Adrenal gland (tissue), 12 donors: ENCODE results near the gene FANCE. TPM values are rescaled to one million over a fixed set of nuclear protein-coding genes. Genes with fewer than 3 reads are reported as not detected.

Experiments
- DNase-seq, 7 donors: peaks; one replicate each; pipeline ENCODE4 v3.0.0-alpha.2; 2019 to 2020
- H3K27ac ChIP-seq, 5 donors: fragments of 200-600 bp; sonication (generic) in 4 of 5; 1 replicate in 3 of 5; 2 replicates in 2 of 5; pipeline versions ENCODE4 v1.5.1 to v1.8.0; 2016 to 2020; ENCODE audit warnings: mild to moderate bottlenecking in 1 of 5
- H3K27me3 ChIP-seq: fragments of 200-600 bp; 2 replicates; pipeline ENCODE4 v1.8.0; 2021
- H3K36me3 ChIP-seq, 2 donors: fragments of 200-600 bp; replicated peaks in 1 of 2; 1 replicate in 1 of 2; 2 replicates in 1 of 2; pipeline versions ENCODE4 v1.5.1 to v1.8.0; 2018 to 2022
- H3K4me1 ChIP-seq, 2 donors: fragments of 200-600 bp; replicated peaks in 1 of 2; 1 replicate in 1 of 2; 2 replicates in 1 of 2; pipeline versions ENCODE4 v1.5.1 to v1.8.0; 2018 to 2021
- H3K4me3 ChIP-seq, 4 donors: fragments of 200-600 bp; sonication (generic) in 3 of 4; one replicate each; pipeline ENCODE4 v1.5.1; 2016 to 2018
- H3K9me3 ChIP-seq, 3 donors: fragments of 200-600 bp; sonication (generic) in 1 of 3; replicated peaks in 1 of 3; 1 replicate in 2 of 3; 2 replicates in 1 of 3; pipeline versions ENCODE4 v1.5.1 to v1.8.0; 2016 to 2021
- POLR2A ChIP-seq, 2 donors: fragments of 450-650 bp; IDR thresholded peaks; one replicate each; pipeline ENCODE4 v1.6.1; 2017; ENCODE audit warnings: antibody characterized with exemption in 2 of 2, mild to moderate bottlenecking in 2 of 2, moderate library complexity in 1 of 2
- WGBS, 4 donors: extraction: QIAGEN DNeasy Blood & Tissue Kit in 2 of 4; methylation state at CpG; one replicate each; pipeline versions ENCODE4 v1.1.5 to v1.1.7; 2013 to 2017; 5-methylcytosine and 5-hydroxymethylcytosine counted together
- intact Hi-C, 2 donors: fragments of 100-400 bp; cut with DNase I; formaldehyde crosslinking; loops; one replicate each; pipeline versions ENCODE4 v1.14.1 to v1.15.0; 2022 to 2023
- polyA plus RNA-seq, 3 donors: library from polyadenylated mRNA; stranded (reverse); fragments of 200-250 nt in 2 of 3; fragments of 350-450 nt in 1 of 3; fragmentation: Illumina TruSeq in 1 of 3; extraction: RNeasy Lipid Tissue Mini Kit (QIAGEN cat#74804) in 1 of 3; gene quantifications; one replicate each; pipeline ENCODE4 v1.2.3, GENCODE V29; 2013 to 2014
- total RNA-seq, 9 donors: library from RNA; depleted of rRNA in 4 of 9; stranded (reverse); fragments of >200 nt in 4 of 9; fragments of 120-200 nt in 1 of 9; fragmentation: NEBNext Ultra II Directional in 1 of 9; extraction: Animal tissue kit (Norgen Biotek cat#: 25700) in 1 of 9; gene quantifications; one replicate each; pipeline versions ENCODE4 v1.1.0 to v1.2.4, GENCODE V29; 2013 to 2023
- TF ChIP-seq, protein P1 (sequence below), 6 experiments: fragments of 450-650 bp in 4 of 6; fragments of 200-600 bp in 2 of 6; sonication (generic) in 1 of 6; IDR thresholded peaks; 1 replicate in 5 of 6; 2 replicates in 1 of 6; pipeline versions ENCODE4 v1.5.1 to v1.8.0; 2016 to 2021; ENCODE audit warnings: antibody characterized with exemption in 6 of 6, mild to moderate bottlenecking in 2 of 6, moderate library complexity in 1 of 6
- donor health status: healthy with polysubstance abuse.
- donor health status: Bipolar disorder and iron deficiency.
- donor health status: DM: yes; HTN: yes; CAD: no.
- donor health status: DM: no; HTN: no; CAD: no.
- donor health status: DM: no; HTN: no; CAD: no.
- donor health status: DM: yes; HTN: yes; CAD: no.

FANCE gene
- total and polyA plus RNA-seq, 12 donors, result 1.0 to 5.3 (median 2.1) TPM

DNA sequence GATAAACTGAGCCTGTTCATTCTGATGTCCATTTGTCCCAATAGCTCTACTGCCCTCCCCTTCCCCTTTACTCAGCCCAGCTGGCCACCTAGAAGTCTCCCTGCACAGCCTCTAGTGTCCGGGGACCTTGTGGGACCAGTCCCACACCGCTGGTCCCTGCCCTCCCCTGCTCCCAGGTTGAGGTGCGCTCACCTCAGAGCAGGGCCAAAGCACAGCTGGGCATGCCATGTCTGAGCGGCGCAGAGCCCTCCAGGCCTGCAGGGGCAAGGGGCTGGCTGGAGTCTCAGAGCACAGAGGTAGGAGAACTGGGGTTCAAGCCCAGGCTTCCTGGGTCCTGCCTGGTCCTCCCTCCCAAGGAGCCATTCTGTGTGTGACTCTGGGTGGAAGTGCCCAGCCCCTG is 24.7 kb upstream of the FANCE start:
- 82 to 95% (median 94%) methylated on average over 3 to 5 of the region's 5 CpGs for WGBS, 4 donors
- peaks cover 0 to 36% of the 10 kb centered on the region in 2 donors for H3K36me3 ChIP-seq
- H3K4me1 ChIP-seq, result peaks cover 0 to 3% of the 10 kb centered on the region in 2 donors
- intact Hi-C loops, result no loop called here
- H3K27ac ChIP-seq, result no peak overlapping the region
- TF ChIP-seq POLR2A (IDR thresholded peaks at IDR 0.05), result no peak
- TF ChIP-seq, protein P1, sequence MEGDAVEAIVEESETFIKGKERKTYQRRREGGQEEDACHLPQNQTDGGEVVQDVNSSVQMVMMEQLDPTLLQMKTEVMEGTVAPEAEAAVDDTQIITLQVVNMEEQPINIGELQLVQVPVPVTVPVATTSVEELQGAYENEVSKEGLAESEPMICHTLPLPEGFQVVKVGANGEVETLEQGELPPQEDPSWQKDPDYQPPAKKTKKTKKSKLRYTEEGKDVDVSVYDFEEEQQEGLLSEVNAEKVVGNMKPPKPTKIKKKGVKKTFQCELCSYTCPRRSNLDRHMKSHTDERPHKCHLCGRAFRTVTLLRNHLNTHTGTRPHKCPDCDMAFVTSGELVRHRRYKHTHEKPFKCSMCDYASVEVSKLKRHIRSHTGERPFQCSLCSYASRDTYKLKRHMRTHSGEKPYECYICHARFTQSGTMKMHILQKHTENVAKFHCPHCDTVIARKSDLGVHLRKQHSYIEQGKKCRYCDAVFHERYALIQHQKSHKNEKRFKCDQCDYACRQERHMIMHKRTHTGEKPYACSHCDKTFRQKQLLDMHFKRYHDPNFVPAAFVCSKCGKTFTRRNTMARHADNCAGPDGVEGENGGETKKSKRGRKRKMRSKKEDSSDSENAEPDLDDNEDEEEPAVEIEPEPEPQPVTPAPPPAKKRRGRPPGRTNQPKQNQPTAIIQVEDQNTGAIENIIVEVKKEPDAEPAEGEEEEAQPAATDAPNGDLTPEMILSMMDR (IDR thresholded peaks at IDR 0.05), result no peak
- peaks cover 0 to 6% (median 0%) of the 10 kb centered on the region in 3 donors for H3K9me3 ChIP-seq
- DNase-seq, result no peak
- no peak overlapping the region for H3K4me3 ChIP-seq
- H3K27me3 ChIP-seq, result no peaks in the 10 kb centered on the region

DNA sequence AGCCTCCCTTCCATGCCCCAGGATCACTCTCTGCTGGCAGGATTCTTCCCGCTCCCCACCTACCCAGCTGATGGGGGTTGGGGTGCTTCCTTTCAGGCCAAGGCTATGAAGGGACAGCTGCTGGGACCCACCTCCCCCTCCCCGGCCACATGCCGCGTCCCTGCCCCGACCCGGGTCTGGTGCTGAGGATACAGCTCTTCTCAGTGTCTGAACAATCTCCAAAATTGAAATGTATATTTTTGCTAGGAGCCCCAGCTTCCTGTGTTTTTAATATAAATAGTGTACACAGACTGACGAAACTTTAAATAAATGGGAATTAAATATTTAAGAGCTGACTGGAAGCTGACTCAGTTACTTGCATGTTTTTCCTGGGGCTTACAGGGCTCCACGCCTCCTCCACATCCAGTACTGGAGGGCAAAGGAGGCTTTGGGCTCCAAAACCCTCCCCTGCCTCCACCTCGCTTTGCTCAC is 24.3 kb upstream of the FANCE start:
- Histone ChIP-seq H3K27ac (no peak overlapping the region), H3K27me3 (no peaks in the 10 kb centered on the region), H3K36me3 (peaks cover 0 to 34% of the 10 kb centered on the region in 2 donors), H3K4me3 (no peak overlapping the region), H3K9me3 (peaks cover 0 to 6% (median 0%) of the 10 kb centered on the region in 3 donors), H3K4me1 (peaks cover 0 to 3% of the 10 kb centered on the region in 2 donors)
- TF ChIP-seq, protein P1 (IDR thresholded peaks at IDR 0.05), result no peak
- TF ChIP-seq POLR2A (IDR thresholded peaks at IDR 0.05), result no peak
- 69 to 82% (median 79%) methylated on average over 7 to 9 of the region's 9 CpGs for WGBS, 4 donors
- DNase-seq, result no peak
- intact Hi-C loops, result no loop called here

DNA sequence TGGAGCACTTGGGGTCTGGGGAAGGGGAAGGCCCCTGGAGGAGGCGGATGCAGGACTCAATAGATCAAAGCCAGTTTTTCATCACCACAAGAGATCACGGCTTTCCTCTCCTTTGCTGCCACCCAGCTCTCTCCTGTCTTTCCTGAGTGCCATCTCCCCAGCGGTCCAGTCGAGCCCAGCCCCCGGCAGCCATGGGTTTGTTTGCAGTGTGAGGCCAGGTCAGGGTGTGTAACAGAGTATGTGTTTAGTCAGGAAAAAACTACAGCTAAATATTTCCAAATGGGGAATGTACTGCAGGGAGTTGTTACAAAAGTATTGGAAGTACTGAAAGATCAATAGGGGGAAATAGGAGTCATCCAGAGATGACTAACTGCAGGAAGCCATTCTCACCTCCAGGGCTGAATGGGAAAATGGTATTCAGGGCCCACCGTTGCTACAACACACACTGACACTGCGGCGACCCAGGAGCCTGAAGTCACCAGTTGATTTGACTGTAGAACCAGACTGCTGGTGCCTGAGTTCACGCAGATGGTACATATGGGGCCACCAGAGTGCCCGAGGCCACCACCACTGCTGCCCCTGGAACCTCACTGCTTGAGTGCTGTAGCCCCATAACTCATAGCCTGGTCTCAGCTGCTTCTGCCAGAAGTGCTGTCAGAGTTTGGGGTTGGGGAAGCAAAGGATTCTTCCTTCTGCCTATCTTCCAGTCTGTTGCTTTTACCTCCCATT is 23.6 kb upstream of the FANCE start:
- H3K27me3 ChIP-seq, result no peaks in the 10 kb centered on the region
- no peak overlapping the region for H3K4me3 ChIP-seq
- H3K27ac ChIP-seq, result no peak overlapping the region
- peaks cover 0 to 6% (median 0%) of the 10 kb centered on the region in 3 donors for H3K9me3 ChIP-seq
- no peak for DNase-seq
- peaks cover 0 to 3% of the 10 kb centered on the region in 2 donors for H3K4me1 ChIP-seq
- 82 to 93% (median 89%) methylated on average over 9 to 10 of the region's 10 CpGs for WGBS, 4 donors
- intact Hi-C loops, result no loop called here
- H3K36me3 ChIP-seq, result peaks cover 0 to 31% of the 10 kb centered on the region in 2 donors
- TF ChIP-seq, protein P1 (IDR thresholded peaks at IDR 0.05), result no peak
- TF ChIP-seq POLR2A (IDR thresholded peaks at IDR 0.05), result no peak

DNA sequence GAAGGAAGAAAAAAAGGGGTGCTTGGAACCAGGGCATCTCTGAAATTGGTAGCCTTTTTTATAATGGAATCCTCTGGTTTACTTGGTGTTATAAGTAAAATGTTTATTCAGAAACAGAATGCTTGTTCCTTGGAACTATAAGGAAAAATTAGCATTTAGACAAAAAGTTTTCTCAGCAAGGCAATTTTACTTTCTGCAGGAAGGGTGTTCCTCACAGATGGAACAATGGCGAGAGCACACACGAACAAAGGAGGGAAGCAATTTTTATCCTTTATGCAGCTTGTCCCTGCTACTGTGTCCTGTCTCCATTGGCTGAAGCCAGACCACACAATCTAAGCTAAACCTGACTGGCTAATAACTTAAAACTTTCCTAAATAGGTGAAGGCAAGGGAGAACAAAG is 22.7 kb upstream of the FANCE start:
- intact Hi-C loops, result no loop called here
- WGBS, 4 donors, result 89 to 100% (median 91%) methylated on average over 2 of the region's 2 CpGs

More for the DNA sequence above, 22.7 kb upstream of the FANCE start:
- Histone ChIP-seq H3K27me3 (no peaks in the 10 kb centered on the region), H3K9me3 (peaks cover 0 to 6% (median 0%) of the 10 kb centered on the region in 3 donors), H3K27ac (no peak overlapping the region), H3K36me3 (peaks cover 0 to 23% of the 10 kb centered on the region in 2 donors), H3K4me1 (peaks cover 0 to 3% of the 10 kb centered on the region in 2 donors), H3K4me3 (no peak overlapping the region)
- no peak for DNase-seq
- TF ChIP-seq POLR2A (IDR thresholded peaks at IDR 0.05), result no peak
- TF ChIP-seq, protein P1 (IDR thresholded peaks at IDR 0.05), result no peak
